Epithelial cell of esophagus (primary cell): ENCODE measurements around the gene TBC1D23.
A peak's percentile ranks its signal among the peaks of the same experiment; 100 is the strongest.

Source experiments
- DNase-seq: peaks from one replicate; pipeline ENCODE4 v3.0.0; 2010; ENCODE audit warnings: low read depth
- H3K4me3 ChIP-seq: 2 replicates; pipeline ENCODE4 v1.5.1; 2011; ENCODE audit warnings: mild to moderate bottlenecking, low read length, control low read depth
- CTCF ChIP-seq: IDR thresholded peaks from 2 replicates; pipeline ENCODE4 v1.5.1; 2011; ENCODE audit warnings: low read depth, mild to moderate bottlenecking, low read length, control low read depth, inconsistent platforms; ENCODE audit not compliant: insufficient read depth; ENCODE audit errors: missing control alignments

TBC1D23 gene

GRCh38 chr3:100295089-100295488 is 34.3 kb downstream of the TBC1D23 start:
- no peak overlapping the region for H3K4me3 ChIP-seq
- TF ChIP-seq CTCF: no peak
- DNase-seq: no peak

DNA sequence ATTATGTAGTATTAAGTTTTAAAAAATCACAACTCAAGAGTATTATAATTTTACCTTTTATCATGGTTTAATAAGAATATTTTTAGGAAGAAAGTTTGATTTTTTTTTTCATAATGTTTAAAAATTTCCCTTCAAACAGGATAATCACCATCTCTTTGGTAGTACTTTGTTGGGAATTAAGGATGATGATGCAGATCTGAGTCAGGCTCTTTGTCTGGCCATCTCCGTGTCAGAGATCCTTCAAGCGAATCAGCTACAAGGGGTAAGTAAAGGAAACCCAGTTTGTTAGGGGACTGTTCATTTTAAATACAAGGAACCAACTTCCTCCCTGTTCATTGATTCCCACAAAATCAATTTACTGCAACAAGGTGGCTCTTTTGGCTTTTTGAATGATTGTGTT is 37.0 kb downstream of the TBC1D23 start:
- peak; percentile 58 for DNase-seq
- TF ChIP-seq CTCF: no peak

DNA sequence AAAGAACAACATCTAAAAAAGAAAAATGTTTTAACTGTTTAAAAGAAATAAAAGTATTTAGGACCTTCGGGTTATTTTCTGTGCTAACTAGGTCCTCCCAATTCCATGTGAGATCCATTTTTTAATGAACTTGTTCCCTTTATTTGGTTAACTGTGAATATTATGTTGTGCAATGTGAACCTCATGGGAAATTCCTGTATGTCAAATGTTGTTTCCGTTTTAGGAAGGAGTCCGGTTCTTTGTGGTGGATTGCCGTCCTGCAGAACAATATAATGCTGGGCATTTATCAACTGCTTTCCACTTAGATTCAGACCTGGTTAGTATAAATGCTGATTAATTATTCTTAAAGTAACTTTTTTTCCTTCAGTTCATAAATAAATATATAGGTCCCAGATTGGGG is 38.2 kb downstream of the TBC1D23 start:
- H3K4me3 ChIP-seq: no peak overlapping the region
- DNase-seq: no peak
- no peak for TF ChIP-seq CTCF

More for the DNA sequence above, 37.0 kb downstream of the TBC1D23 start:
- no peak overlapping the region for H3K4me3 ChIP-seq

DNA sequence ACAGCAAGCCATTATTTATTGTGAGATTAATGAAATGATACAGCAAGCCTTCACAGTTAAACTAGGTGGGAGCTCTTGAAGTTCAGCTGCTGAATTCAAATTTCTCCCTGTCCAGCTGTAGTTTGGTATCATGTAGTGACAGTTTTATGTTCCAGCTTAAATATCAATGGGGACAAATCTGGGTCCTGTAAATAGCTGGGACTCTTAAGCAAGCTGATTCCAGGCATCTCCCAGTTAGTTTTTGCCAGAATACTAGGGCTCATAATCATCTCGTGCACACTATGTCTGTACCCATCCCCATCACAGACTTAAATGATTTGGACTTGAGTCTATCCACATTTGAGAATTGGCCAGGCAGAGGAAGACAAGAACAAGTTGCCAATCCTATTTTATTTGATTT is 45.9 kb downstream of the TBC1D23 start:
- TF ChIP-seq CTCF: no peak
- no peak for DNase-seq
- H3K4me3 ChIP-seq: no peak overlapping the region

GRCh38 chr3:100310355-100310965 is 49.7 kb downstream of the TBC1D23 start:
- DNase-seq: no peak
- no peak overlapping the region for H3K4me3 ChIP-seq
- no peak for TF ChIP-seq CTCF

DNA sequence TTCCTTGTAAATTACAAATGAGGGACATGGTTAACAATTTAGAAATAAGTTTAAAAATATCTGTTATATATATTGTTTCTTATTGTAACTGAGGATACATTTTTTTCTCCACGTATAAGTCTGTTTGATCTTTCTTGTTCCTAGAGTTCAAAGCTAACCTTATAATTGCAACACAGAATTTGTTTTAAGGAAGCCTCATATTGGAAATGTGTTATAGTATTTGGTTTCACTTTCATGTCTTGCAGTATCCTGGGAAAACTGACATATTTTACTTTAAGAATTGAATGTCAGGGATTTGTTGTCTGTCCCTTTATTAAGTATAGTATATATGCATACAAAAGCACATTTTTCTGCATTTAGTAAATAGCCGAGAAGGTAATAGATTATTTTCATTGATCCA is 50.2 kb downstream of the TBC1D23 start:
- no peak for DNase-seq
- no peak for TF ChIP-seq CTCF
- no peak overlapping the region for H3K4me3 ChIP-seq

GRCh38 chr3:100316641-100317069 is 55.9 kb downstream of the TBC1D23 start:
- DNase-seq: peak; percentile 64

More at GRCh38 chr3:100316641-100317069, 55.9 kb downstream of the TBC1D23 start:
- TF ChIP-seq CTCF: peak; percentile 70
- H3K4me3 ChIP-seq: no peak overlapping the region
